ENCODE results near the gene CLEC4G. TPM values are rescaled to one million over a fixed set of nuclear protein-coding genes. Genes with fewer than 3 reads are reported as not detected.

Gene CLEC4G
- total RNA-seq, 1 experiment from 2014 or later, result not detected

- POLR2A ChIA-PET (ENCODE audit: unreplicated experiment), result no interaction called here
- DNase-seq, result no peak
- no peak for ATAC-seq
These were observed 10.7 kb upstream of the CLEC4G start for GRCh38 chr19:7742575-7742974.

GRCh38 chr19:7740682-7741054 lies 8.8 kb upstream of the CLEC4G start:
- Histone ChIP-seq H3K27ac (ENCODE audit: low read length) (no peak overlapping the region), H3K36me3 (ENCODE audit: low read depth, low read length) (no peaks in the 10 kb centered on the region), H3K27me3 (ENCODE audit: low read length) (peaks cover 58% of the 10 kb centered on the region), H2AFZ (ENCODE audit: low read length) (peak overlapping the region; percentile 1; the same call in 1 of the 2 replicates), H3K9me3 (ENCODE audit: low read length) (no peaks in the 10 kb centered on the region), H3K4me1 (ENCODE audit: insufficient read depth, low read length) (no peaks in the 10 kb centered on the region), H3F3A (ENCODE audit: low read length, unreplicated experiment) (no peaks in the 10 kb centered on the region), H3K79me2 (ENCODE audit: low read length) (no peaks in the 10 kb centered on the region), H3K9ac (ENCODE audit: low read length) (no peak overlapping the region), H3K4me3 (ENCODE audit: low read length) (no peak overlapping the region), H3K4me2 (ENCODE audit: low read length) (no peak overlapping the region), H4K20me1 (ENCODE audit: low read length) (no peaks in the 10 kb centered on the region), H3K9me2 (replicated peaks; ENCODE audit: low read length) (no peaks in the 10 kb centered on the region)
- intact Hi-C loops (cut with micrococcal nuclease), result no loop called here
- ATAC-seq (no peak), DNase-seq (no peak)
- no TSS peak for BruUV-seq (replicated peaks)
- CTCF ChIA-PET, result no interaction called here
- TF ChIP-seq CTCF (conservative IDR thresholded peaks at IDR 0.05; ENCODE audit: low read depth, low read length) (no peak), EZH2phosphoT487 (IDR thresholded peaks at IDR 0.05; ENCODE audit: borderline replicate concordance, low read length) (no peak), EZH2 (IDR thresholded peaks at IDR 0.05; ENCODE audit: low read length, unreplicated experiment) (no peak)
- POLR2A ChIA-PET (ENCODE audit: unreplicated experiment), result no interaction called here

More at GRCh38 chr19:7742575-7742974, 10.7 kb upstream of the CLEC4G start:
- Histone ChIP-seq H3K27me3 (ENCODE audit: low read length) (peaks cover 46% of the 10 kb centered on the region), H3K36me3 (ENCODE audit: low read depth, low read length) (no peaks in the 10 kb centered on the region), H3F3A (ENCODE audit: low read length, unreplicated experiment) (no peaks in the 10 kb centered on the region), H3K27ac (ENCODE audit: low read length) (no peak overlapping the region), H3K9ac (ENCODE audit: low read length) (no peak overlapping the region), H3K4me3 (ENCODE audit: low read length) (no peak overlapping the region), H2AFZ (ENCODE audit: low read length) (no peak overlapping the region), H3K9me3 (ENCODE audit: low read length) (no peaks in the 10 kb centered on the region), H4K20me1 (ENCODE audit: low read length) (no peaks in the 10 kb centered on the region), H3K79me2 (ENCODE audit: low read length) (no peaks in the 10 kb centered on the region), H3K9me2 (replicated peaks; ENCODE audit: low read length) (no peaks in the 10 kb centered on the region), H3K4me1 (ENCODE audit: insufficient read depth, low read length) (no peaks in the 10 kb centered on the region), H3K4me2 (ENCODE audit: low read length) (no peak overlapping the region)
- intact Hi-C loops (cut with micrococcal nuclease), result no loop called here
- no peak for TF ChIP-seq EZH2phosphoT487 (IDR thresholded peaks at IDR 0.05; ENCODE audit: borderline replicate concordance, low read length)
- no peak for TF ChIP-seq EZH2 (IDR thresholded peaks at IDR 0.05; ENCODE audit: low read length, unreplicated experiment)
- TF ChIP-seq CTCF (conservative IDR thresholded peaks at IDR 0.05; ENCODE audit: low read depth, low read length), result no peak
- no TSS peak for BruUV-seq (replicated peaks)
- CTCF ChIA-PET, result no interaction called here

GRCh38 chr19:7739801-7740681 lies 8.1 kb upstream of the CLEC4G start:
- no peak overlapping the region for H3K4me2 ChIP-seq (ENCODE audit: low read length)
- no peaks in the 10 kb centered on the region for H3K36me3 ChIP-seq (ENCODE audit: low read depth, low read length)
- H3K27ac ChIP-seq (ENCODE audit: low read length), result no peak overlapping the region
- H3K9ac ChIP-seq (ENCODE audit: low read length), result no peak overlapping the region
- DNase-seq (no peak), ATAC-seq (no peak)
- no peaks in the 10 kb centered on the region for H4K20me1 ChIP-seq (ENCODE audit: low read length)
- H3F3A ChIP-seq (ENCODE audit: low read length, unreplicated experiment), result no peaks in the 10 kb centered on the region
- peaks cover 63% of the 10 kb centered on the region for H3K27me3 ChIP-seq (ENCODE audit: low read length)
- ChIA-PET CTCF (no interaction called here), POLR2A (ENCODE audit: unreplicated experiment) (no interaction called here)
- no peaks in the 10 kb centered on the region for H3K9me2 ChIP-seq (replicated peaks; ENCODE audit: low read length)
- H3K4me1 ChIP-seq (ENCODE audit: insufficient read depth, low read length), result no peaks in the 10 kb centered on the region
- no peaks in the 10 kb centered on the region for H3K79me2 ChIP-seq (ENCODE audit: low read length)
- no peak overlapping the region for H3K4me3 ChIP-seq (ENCODE audit: low read length)
- intact Hi-C loops (cut with micrococcal nuclease), result no loop called here
- H3K9me3 ChIP-seq (ENCODE audit: low read length), result no peaks in the 10 kb centered on the region
- no peak for TF ChIP-seq CTCF (conservative IDR thresholded peaks at IDR 0.05; ENCODE audit: low read depth, low read length)
- no peak for TF ChIP-seq EZH2 (IDR thresholded peaks at IDR 0.05; ENCODE audit: low read length, unreplicated experiment)
- TF ChIP-seq EZH2phosphoT487 (IDR thresholded peaks at IDR 0.05; ENCODE audit: borderline replicate concordance, low read length), result no peak
- BruUV-seq (replicated peaks), result no TSS peak
- H2AFZ ChIP-seq (ENCODE audit: low read length), result peak overlapping the region; percentile 1; the same call in 1 of the 2 replicates

Data from PC-3 (cell line).